A673 (cell line): Measurements from ENCODE around the gene GRB7. TPM values are rescaled to one million over a fixed set of nuclear protein-coding genes. Genes with fewer than 3 reads are reported as not detected.

Experiments
- BruUV-seq: library from RNA; stranded (reverse); fragments of 400-500 nt; replicated peaks from 2 replicates; lab custom pipeline; 2021; lab: Mats Ljungman, UMichigan
- CTCF ChIA-PET: fragments of 300-600 bp; sonication (Branson Sonifier 250); formaldehyde crosslinking; loops from one replicate; lab custom pipeline; 2022; ENCODE audit warnings: antibody characterized with exemption; lab: Charles Lee
- POLR2A ChIA-PET: fragments of 300-600 bp; sonication (Branson Sonifier 250); formaldehyde crosslinking; loops from one replicate; lab custom pipeline; 2022; ENCODE audit warnings: antibody characterized with exemption; ENCODE audit not compliant: low non-redundant PET; lab: Charles Lee
- DNase-seq: peaks from one replicate; pipeline ENCODE4 v3.0.0-alpha.2; 2015; ENCODE audit warnings: low spot score
- H3K27ac ChIP-seq: fragments of 200-600 bp; sonication (generic); 2 replicates; pipeline ENCODE4 v1.5.1; 2016; ENCODE audit warnings: mixed run types, low read depth, mild to moderate bottlenecking, mixed read lengths, antibody characterized with exemption, low read length; ENCODE audit not compliant: poor library complexity, severe bottlenecking
- H3K27me3 ChIP-seq: fragments of 200-600 bp; sonication (generic); replicated peaks from 2 replicates; pipeline ENCODE4 v1.6.1; 2017; ENCODE audit warnings: mixed run types, low read depth, mild to moderate bottlenecking, mixed read lengths, antibody characterized with exemption, low read length; ENCODE audit not compliant: insufficient read depth, poor library complexity
- H3K36me3 ChIP-seq: fragments of 200-600 bp; sonication (generic); 2 replicates; pipeline ENCODE4 v1.6.1; 2016; ENCODE audit warnings: mixed run types, mild to moderate bottlenecking, mixed read lengths, antibody characterized with exemption, low read length; ENCODE audit not compliant: insufficient read depth, poor library complexity, severe bottlenecking
- H3K4me1 ChIP-seq: fragments of 200-600 bp; sonication (generic); 2 replicates; pipeline ENCODE4 v1.6.1; 2017; ENCODE audit warnings: mixed run types, mild to moderate bottlenecking, mixed read lengths, antibody characterized with exemption, low read length; ENCODE audit not compliant: insufficient read depth, poor library complexity, severe bottlenecking
- H3K4me3 ChIP-seq: fragments of 200-600 bp; sonication (generic); 2 replicates; pipeline ENCODE4 v1.5.1; 2016; ENCODE audit warnings: low read depth, mixed run types, mild to moderate bottlenecking, mixed read lengths, low read length; ENCODE audit not compliant: poor library complexity, severe bottlenecking
- H3K9me3 ChIP-seq: fragments of 200-600 bp; sonication (generic); 2 replicates; pipeline ENCODE4 v1.6.1; 2016; ENCODE audit warnings: mixed run types, low read depth, mild to moderate bottlenecking, mixed read lengths, antibody characterized with exemption, low read length; ENCODE audit not compliant: poor library complexity, severe bottlenecking
- EZH2 ChIP-seq: fragments of 200-600 bp; sonication (generic); IDR thresholded peaks from 2 replicates; pipeline ENCODE4 v1.6.1; 2017; ENCODE audit warnings: borderline replicate concordance, low read depth, mild to moderate bottlenecking, mixed read lengths, antibody characterized with exemption, low read length; ENCODE audit not compliant: poor library complexity, severe bottlenecking
- intact Hi-C: fragments of 100-400 bp; cut with micrococcal nuclease; formaldehyde crosslinking; loops from one replicate; pipeline ENCODE4 v1.10.0; 2022; ENCODE audit not compliant: unreplicated experiment
- total RNA-seq: library from RNA; stranded (reverse); gene quantifications from 2 replicates; pipeline ENCODE4 v1.2.3, GENCODE V29; 2021
- TF ChIP-seq, protein P1 (sequence below): fragments of 300-800, 200-600 bp; sonication (generic); conservative IDR thresholded peaks from 2 replicates; pipeline ENCODE4 v1.5.1; 2017; ENCODE audit warnings: low read depth, mild to moderate bottlenecking, antibody characterized with exemption, low read length, moderate library complexity, mixed read lengths

GRB7 gene
- total RNA-seq, 1 experiment from 2014 or later: 0.62 TPM

DNA sequence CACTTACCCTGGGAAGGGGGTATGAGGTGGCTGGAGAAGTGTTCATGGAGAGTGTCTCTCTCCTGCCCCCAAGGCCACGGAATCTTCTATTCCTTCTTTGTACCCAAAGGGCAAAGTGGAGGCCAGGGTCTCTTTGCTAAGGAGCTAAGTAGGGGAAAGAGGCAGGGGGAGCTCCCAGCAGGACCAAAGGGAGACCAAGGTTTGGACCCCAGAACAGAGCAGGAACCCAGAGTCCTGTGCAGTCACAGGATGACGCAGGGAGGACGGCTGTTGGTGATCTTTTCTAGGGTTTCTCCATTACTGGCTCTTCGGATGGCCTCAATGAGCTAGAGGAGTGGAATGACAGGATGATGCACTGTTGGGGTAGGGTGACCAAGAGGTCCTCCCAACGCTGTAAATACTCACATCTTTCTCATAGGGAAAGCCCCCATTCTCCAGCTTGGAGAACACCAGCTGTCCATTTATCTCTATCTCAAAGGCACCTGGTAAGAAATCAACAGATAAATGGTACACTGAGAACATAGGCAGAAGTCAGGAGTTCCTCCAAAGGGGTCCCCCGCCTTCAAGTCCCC lies 8.4 kb upstream of the GRB7 start:
- Histone ChIP-seq H3K4me1 (no peaks in the 10 kb centered on the region), H3K4me3 (peak overlapping the region; percentile 60), H3K9me3 (no peaks in the 10 kb centered on the region), H3K27ac (no peak overlapping the region), H3K27me3 (no peaks in the 10 kb centered on the region), H3K36me3 (no peaks in the 10 kb centered on the region)
- intact Hi-C loops: no loop called here
- no peak for DNase-seq
- ChIA-PET POLR2A (interaction anchor here (0.5 kb wide), 1 partner anchor 29 kb away, joined by 3 read pairs; no protein-coding TSS in a partner anchor), CTCF (no interaction called here)
- TF ChIP-seq, protein P1, sequence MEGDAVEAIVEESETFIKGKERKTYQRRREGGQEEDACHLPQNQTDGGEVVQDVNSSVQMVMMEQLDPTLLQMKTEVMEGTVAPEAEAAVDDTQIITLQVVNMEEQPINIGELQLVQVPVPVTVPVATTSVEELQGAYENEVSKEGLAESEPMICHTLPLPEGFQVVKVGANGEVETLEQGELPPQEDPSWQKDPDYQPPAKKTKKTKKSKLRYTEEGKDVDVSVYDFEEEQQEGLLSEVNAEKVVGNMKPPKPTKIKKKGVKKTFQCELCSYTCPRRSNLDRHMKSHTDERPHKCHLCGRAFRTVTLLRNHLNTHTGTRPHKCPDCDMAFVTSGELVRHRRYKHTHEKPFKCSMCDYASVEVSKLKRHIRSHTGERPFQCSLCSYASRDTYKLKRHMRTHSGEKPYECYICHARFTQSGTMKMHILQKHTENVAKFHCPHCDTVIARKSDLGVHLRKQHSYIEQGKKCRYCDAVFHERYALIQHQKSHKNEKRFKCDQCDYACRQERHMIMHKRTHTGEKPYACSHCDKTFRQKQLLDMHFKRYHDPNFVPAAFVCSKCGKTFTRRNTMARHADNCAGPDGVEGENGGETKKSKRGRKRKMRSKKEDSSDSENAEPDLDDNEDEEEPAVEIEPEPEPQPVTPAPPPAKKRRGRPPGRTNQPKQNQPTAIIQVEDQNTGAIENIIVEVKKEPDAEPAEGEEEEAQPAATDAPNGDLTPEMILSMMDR: no peak
- TF ChIP-seq EZH2: no peak
- BruUV-seq: no TSS peak

DNA sequence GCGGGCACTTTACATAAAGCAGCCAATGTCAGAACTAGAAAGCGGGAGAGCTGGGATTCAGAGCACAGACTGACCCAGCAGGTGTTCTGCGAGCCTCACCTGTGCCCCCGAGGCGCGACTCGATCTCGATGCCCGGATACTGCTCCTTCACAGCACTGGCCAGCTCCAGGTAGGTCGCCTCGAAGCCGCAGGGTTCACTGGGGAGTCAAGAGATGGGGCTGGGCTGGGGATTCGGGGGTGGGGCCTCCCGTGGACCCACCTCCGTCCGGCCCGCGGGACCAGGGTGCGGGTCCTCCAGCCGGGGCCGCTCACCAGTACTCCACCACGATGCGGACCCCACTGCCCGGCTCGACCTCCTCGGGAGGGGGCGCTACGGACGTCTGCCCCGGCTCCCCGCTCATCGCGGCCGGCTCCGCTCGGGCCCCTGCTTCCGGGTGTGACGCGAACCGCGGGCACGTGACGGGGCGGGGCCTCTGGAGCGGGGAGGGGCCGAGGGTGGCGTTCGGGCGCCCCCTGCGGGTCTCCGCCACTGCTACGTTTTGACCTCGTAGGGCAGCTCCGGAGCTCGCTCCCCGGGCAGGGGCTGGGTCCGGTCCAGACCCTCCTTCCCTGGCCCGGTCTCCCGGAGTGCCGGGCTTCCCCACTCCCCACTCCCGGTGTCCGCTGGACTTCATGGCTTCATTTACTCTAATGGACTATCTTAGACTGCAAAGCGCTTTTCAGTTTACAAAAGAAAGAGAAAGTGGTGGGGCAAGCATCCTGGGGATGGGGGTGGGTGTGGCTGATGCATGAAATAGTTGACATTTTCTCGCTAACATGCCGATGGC lies 7.4 kb upstream of the GRB7 start, which contains the start of gene MIEN1:
TSS of gene MIEN1 (minus strand) at position 438 of the 827 bp plus-strand sequence. CDS start at position 401, 37 bp downstream.
- Histone ChIP-seq H3K27ac (peak within 1 kb of the TSS; percentile 68), H3K27me3 (no peaks in the 10 kb centered on the region)
- CTCF ChIA-PET: interaction anchor here (1.0 kb wide), 2 partner anchors 30 to 109 kb away, joined by 3 read pairs; partner anchors contain the start of gene ERBB2

DNA sequence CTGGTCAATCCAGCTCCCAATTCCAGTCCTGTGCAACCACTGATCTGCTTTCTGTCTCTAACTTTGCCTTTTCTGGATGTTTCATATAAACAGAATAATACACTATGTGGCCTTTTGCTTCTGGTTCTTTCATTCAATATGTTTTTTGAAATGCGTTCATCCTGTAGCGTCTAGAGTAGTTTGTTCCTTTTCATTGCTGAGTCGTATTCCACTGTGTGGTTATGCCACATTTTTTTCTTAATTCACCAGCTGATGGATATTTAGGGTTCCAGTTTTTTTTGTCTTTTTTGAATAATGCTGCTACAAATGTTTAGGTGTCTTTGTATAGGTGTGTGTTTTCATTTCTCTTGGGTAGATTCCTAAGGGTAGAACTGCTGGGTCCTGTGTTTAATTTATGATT lies 5.2 kb upstream of the GRB7 start:
- H3K4me3 ChIP-seq: no peak overlapping the region
- no peaks in the 10 kb centered on the region for H3K36me3 ChIP-seq
- H3K27ac ChIP-seq: no peak overlapping the region
- no peak for DNase-seq
- no peaks in the 10 kb centered on the region for H3K4me1 ChIP-seq
- POLR2A ChIA-PET: no interaction called here
- intact Hi-C loops: no loop called here
- TF ChIP-seq, protein P1: no peak
- TF ChIP-seq EZH2: no peak
- no peaks in the 10 kb centered on the region for H3K27me3 ChIP-seq
- no peaks in the 10 kb centered on the region for H3K9me3 ChIP-seq
- no TSS peak for BruUV-seq
- CTCF ChIA-PET: interaction anchor here (0.7 kb wide), 1 partner anchor 187 kb away, joined by 3 read pairs; no protein-coding TSS in a partner anchor

More for the DNA sequence above, 7.4 kb upstream of the GRB7 start, which contains the start of gene MIEN1:
- Histone ChIP-seq H3K4me1 (no peaks in the 10 kb centered on the region), H3K4me3 (peak within 1 kb of the TSS; percentile 60), H3K36me3 (no peaks in the 10 kb centered on the region), H3K9me3 (no peaks in the 10 kb centered on the region)
- POLR2A ChIA-PET: interaction anchor here (0.6 kb wide), 1 partner anchor 37 kb away, joined by 3 read pairs; no protein-coding TSS in a partner anchor
- BruUV-seq: TSS peak; percentile 80
- peak; percentile 70 for DNase-seq
- intact Hi-C loops: no loop called here
- no peak for TF ChIP-seq EZH2
- TF ChIP-seq, protein P1: peak; percentile 73
